ENCODE results near the gene ADAMTS8. TPM values are rescaled to one million over a fixed set of nuclear protein-coding genes. Genes with fewer than 3 reads are reported as not detected.

ADAMTS8 gene
- total RNA-seq, 2 donors from 2014 or later, result not detected

- no peaks in the 10 kb centered on the region for H3K27me3 Mint-ChIP-seq
- H3K4me1 Mint-ChIP-seq (ENCODE audit: low read depth in 2 of 2), result no peaks in the 10 kb centered on the region
- no peaks in the 10 kb centered on the region for H3K9me3 Mint-ChIP-seq
- no peak overlapping the region for H3K27ac Mint-ChIP-seq
- no peaks in the 10 kb centered on the region for H3K36me3 Mint-ChIP-seq
- ATAC-seq (peak; percentile 16 to 49), DNase-seq (ENCODE audit: low spot score) (no peak)
- no peak overlapping the region for H3K4me3 Mint-ChIP-seq
Measured at GRCh38 chr11:130469181-130469580, 40.8 kb upstream of the ADAMTS8 start.

- ATAC-seq (no peak), DNase-seq (ENCODE audit: low spot score) (no peak)
- no peak overlapping the region for H3K4me3 Mint-ChIP-seq
- H3K27ac Mint-ChIP-seq, result no peak overlapping the region
- no peaks in the 10 kb centered on the region for H3K4me1 Mint-ChIP-seq (ENCODE audit: low read depth in 2 of 2)
- no peaks in the 10 kb centered on the region for H3K9me3 Mint-ChIP-seq
- no peaks in the 10 kb centered on the region for H3K36me3 Mint-ChIP-seq
- H3K27me3 Mint-ChIP-seq, result no peaks in the 10 kb centered on the region
Measured at GRCh38 chr11:130467116-130467900, 38.9 kb upstream of the ADAMTS8 start.

- no peaks in the 10 kb centered on the region for H3K9me3 Mint-ChIP-seq
- ATAC-seq, result no peak
- H3K27ac Mint-ChIP-seq, result no peak overlapping the region
- H3K36me3 Mint-ChIP-seq, result no peaks in the 10 kb centered on the region
- no peaks in the 10 kb centered on the region for H3K27me3 Mint-ChIP-seq
- no peaks in the 10 kb centered on the region for H3K4me1 Mint-ChIP-seq (ENCODE audit: low read depth in 2 of 2)
- no peak for DNase-seq (ENCODE audit: low spot score)
- no peak overlapping the region for H3K4me3 Mint-ChIP-seq
Measured at GRCh38 chr11:130465263-130465662, 36.9 kb upstream of the ADAMTS8 start.

- H3K4me3 Mint-ChIP-seq, result no peak overlapping the region
- H3K27ac Mint-ChIP-seq, result no peak overlapping the region
- H3K4me1 Mint-ChIP-seq (ENCODE audit: low read depth in 2 of 2), result no peaks in the 10 kb centered on the region
- peaks cover 0 to 3% of the 10 kb centered on the region in 2 donors for H3K27me3 Mint-ChIP-seq
- H3K36me3 Mint-ChIP-seq, result no peaks in the 10 kb centered on the region
- H3K9me3 Mint-ChIP-seq, result no peaks in the 10 kb centered on the region
- ATAC-seq, result no peak
- DNase-seq (ENCODE audit: low spot score), result no peak
Measured at GRCh38 chr11:130464291-130464812, 35.9 kb upstream of the ADAMTS8 start.

- ATAC-seq (no peak), DNase-seq (ENCODE audit: low spot score) (no peak)
- Mint-ChIP-seq H3K27ac (no peak overlapping the region), H3K4me3 (no peak overlapping the region), H3K27me3 (peaks cover 0 to 3% of the 10 kb centered on the region in 2 donors), H3K36me3 (no peaks in the 10 kb centered on the region), H3K4me1 (ENCODE audit: low read depth in 2 of 2) (no peaks in the 10 kb centered on the region), H3K9me3 (no peaks in the 10 kb centered on the region)
Measured at GRCh38 chr11:130462931-130463330, 34.5 kb upstream of the ADAMTS8 start.

GRCh38 chr11:130462101-130462885 lies 33.9 kb upstream of the ADAMTS8 start:
- Mint-ChIP-seq H3K27ac (no peak overlapping the region), H3K27me3 (peaks cover 0 to 3% of the 10 kb centered on the region in 2 donors), H3K4me3 (no peak overlapping the region), H3K9me3 (no peaks in the 10 kb centered on the region), H3K4me1 (ENCODE audit: low read depth in 2 of 2) (no peaks in the 10 kb centered on the region), H3K36me3 (no peaks in the 10 kb centered on the region)
- ATAC-seq (peak; percentile 12 to 40), DNase-seq (ENCODE audit: low spot score) (no peak)

- DNase-seq (ENCODE audit: low spot score) (no peak), ATAC-seq (no peak)
- Mint-ChIP-seq H3K4me3 (no peak overlapping the region), H3K4me1 (ENCODE audit: low read depth in 2 of 2) (no peaks in the 10 kb centered on the region), H3K27me3 (peaks cover 0 to 6% of the 10 kb centered on the region in 2 donors), H3K36me3 (no peaks in the 10 kb centered on the region), H3K27ac (no peak overlapping the region), H3K9me3 (no peaks in the 10 kb centered on the region)
Measured at GRCh38 chr11:130459521-130459920, 31.1 kb upstream of the ADAMTS8 start.

GRCh38 chr11:130458410-130458729 lies 30.0 kb upstream of the ADAMTS8 start:
- DNase-seq (ENCODE audit: low spot score) (no peak), ATAC-seq (no peak)
- Mint-ChIP-seq H3K4me1 (ENCODE audit: low read depth in 2 of 2) (no peaks in the 10 kb centered on the region), H3K36me3 (no peaks in the 10 kb centered on the region), H3K27me3 (peaks cover 10% of the 10 kb centered on the region in 2 donors), H3K4me3 (no peak overlapping the region), H3K9me3 (no peaks in the 10 kb centered on the region), H3K27ac (no peak overlapping the region)

GRCh38 chr11:130457623-130458409 lies 29.4 kb upstream of the ADAMTS8 start:
- H3K27me3 Mint-ChIP-seq, result peaks cover 10 to 15% of the 10 kb centered on the region in 2 donors
- H3K4me1 Mint-ChIP-seq (ENCODE audit: low read depth in 2 of 2), result no peaks in the 10 kb centered on the region
- no peak overlapping the region for H3K4me3 Mint-ChIP-seq
- ATAC-seq, result no peak
- H3K36me3 Mint-ChIP-seq, result no peaks in the 10 kb centered on the region
- H3K9me3 Mint-ChIP-seq, result no peaks in the 10 kb centered on the region
- no peak for DNase-seq (ENCODE audit: low spot score)
- no peak overlapping the region for H3K27ac Mint-ChIP-seq

- no peaks in the 10 kb centered on the region for H3K9me3 Mint-ChIP-seq
- no peaks in the 10 kb centered on the region for H3K4me1 Mint-ChIP-seq (ENCODE audit: low read depth in 2 of 2)
- no peaks in the 10 kb centered on the region for H3K36me3 Mint-ChIP-seq
- no peak for DNase-seq (ENCODE audit: low spot score)
- H3K4me3 Mint-ChIP-seq, result no peak overlapping the region
- H3K27ac Mint-ChIP-seq, result no peak overlapping the region
- H3K27me3 Mint-ChIP-seq, result peaks cover 13 to 16% of the 10 kb centered on the region in 2 donors
- ATAC-seq, result no peak
Measured at GRCh38 chr11:130456286-130456685, 27.9 kb upstream of the ADAMTS8 start.

- no peak for DNase-seq (ENCODE audit: low spot score)
- Mint-ChIP-seq H3K36me3 (no peaks in the 10 kb centered on the region), H3K4me1 (ENCODE audit: low read depth in 2 of 2) (no peaks in the 10 kb centered on the region), H3K27ac (no peak overlapping the region), H3K4me3 (no peak overlapping the region), H3K9me3 (no peaks in the 10 kb centered on the region), H3K27me3 (peaks cover 13 to 16% of the 10 kb centered on the region in 2 donors)
- ATAC-seq, result peak in 1 of 2 donors; percentile 28
Measured at GRCh38 chr11:130455483-130456127, 27.2 kb upstream of the ADAMTS8 start.

- H3K4me3 Mint-ChIP-seq, result no peak overlapping the region
- DNase-seq (ENCODE audit: low spot score) (no peak), ATAC-seq (no peak)
- no peaks in the 10 kb centered on the region for H3K9me3 Mint-ChIP-seq
- H3K27ac Mint-ChIP-seq, result no peak overlapping the region
- peaks cover 13 to 16% of the 10 kb centered on the region in 2 donors for H3K27me3 Mint-ChIP-seq
- H3K4me1 Mint-ChIP-seq (ENCODE audit: low read depth in 2 of 2), result no peaks in the 10 kb centered on the region
- no peaks in the 10 kb centered on the region for H3K36me3 Mint-ChIP-seq
Measured at GRCh38 chr11:130454491-130455252, 26.3 kb upstream of the ADAMTS8 start.

- Mint-ChIP-seq H3K4me3 (no peak overlapping the region), H3K27me3 (peaks cover 16 to 18% of the 10 kb centered on the region in 2 donors), H3K27ac (no peak overlapping the region), H3K36me3 (no peaks in the 10 kb centered on the region), H3K4me1 (ENCODE audit: low read depth in 2 of 2) (no peaks in the 10 kb centered on the region), H3K9me3 (no peaks in the 10 kb centered on the region)
- DNase-seq (ENCODE audit: low spot score), result no peak
- no peak for ATAC-seq
Measured at GRCh38 chr11:130452940-130453339, 24.5 kb upstream of the ADAMTS8 start.

All from natural killer cell treated with Interleukin-12 subunit alpha and Interleukin-12 subunit beta and Interleukin-15 and Interleukin-18, amount 100 ng/mL, for 72 hours (primary cell).